GM19035 (cell line): Measurements from ENCODE around the gene ANKRD13D.
"Not testable (repeated sequence)": the region's sequence is repeated elsewhere in the genome, so short reads cannot be mapped to it uniquely, and the experiment has no call there.

Source experiments
- ATAC-seq: cut with Tn5 transposase; IDR thresholded peaks from one replicate; pipeline ENCODE4 v1.9.1; 2021; ENCODE audit not compliant: unreplicated experiment

ANKRD13D gene

GRCh38 chr11:67317205-67317887 lies 28.2 kb downstream of the ANKRD13D start:
- peak; percentile 78 for ATAC-seq

GRCh38 chr11:67317888-67318555 lies 28.9 kb downstream of the ANKRD13D start:
- peak; percentile 20 for ATAC-seq

GRCh38 chr11:67318876-67319275 lies 29.8 kb downstream of the ANKRD13D start:
- not testable (repeated sequence) for ATAC-seq

- no peak for ATAC-seq
Measured at GRCh38 chr11:67320011-67320410, 30.9 kb downstream of the ANKRD13D start.

GRCh38 chr11:67320691-67321090 lies 31.6 kb downstream of the ANKRD13D start:
- no peak for ATAC-seq

- ATAC-seq, result no peak
Measured at GRCh38 chr11:67321313-67321871, 32.3 kb downstream of the ANKRD13D start.

GRCh38 chr11:67322049-67322448 lies 32.9 kb downstream of the ANKRD13D start:
- no peak for ATAC-seq

- no peak for ATAC-seq
Measured at GRCh38 chr11:67323526-67323925, 34.4 kb downstream of the ANKRD13D start.

- no peak for ATAC-seq
Measured at GRCh38 chr11:67332081-67332691, 43.1 kb downstream of the ANKRD13D start.

GRCh38 chr11:67337257-67337656 lies 48.2 kb downstream of the ANKRD13D start:
- no peak for ATAC-seq

- ATAC-seq, result no peak
Measured at GRCh38 chr11:67344264-67344663, 55.2 kb downstream of the ANKRD13D start.

- ATAC-seq, result no peak
Measured at GRCh38 chr11:67345247-67345919, 56.3 kb downstream of the ANKRD13D start.

GRCh38 chr11:67345920-67346819 lies 57.1 kb downstream of the ANKRD13D start:
- no peak for ATAC-seq

GRCh38 chr11:67347964-67348749 lies 59.1 kb downstream of the ANKRD13D start:
- ATAC-seq, result no peak

- no peak for ATAC-seq
Measured at GRCh38 chr11:67349036-67349435, 59.9 kb downstream of the ANKRD13D start.

GRCh38 chr11:67349457-67349856 lies 60.4 kb downstream of the ANKRD13D start:
- ATAC-seq, result no peak

GRCh38 chr11:67349928-67350465 lies 60.9 kb downstream of the ANKRD13D start:
- ATAC-seq, result no peak

GRCh38 chr11:67351275-67352005 lies 62.3 kb downstream of the ANKRD13D start:
- ATAC-seq, result no peak
